GM23338 (cell line): Measurements from ENCODE around the gene XKR7. TPM values are rescaled to one million over a fixed set of nuclear protein-coding genes. Genes with fewer than 3 reads are reported as not detected.

Experiments
- ATAC-seq: fragments of 200-7000 bp; cut with Tn5 transposase; 3 replicates; pipeline ENCODE4 v1.9.1; 2020
- DNase-seq: peaks from one replicate; pipeline ENCODE4 v3.0.0-alpha.2; 2015; ENCODE audit warnings: low spot score
- H2AFZ ChIP-seq: fragments of 200-600 bp; sonication (generic); 2 replicates; pipeline ENCODE4 v1.8.0; 2016; ENCODE audit warnings: antibody characterized with exemption, mild to moderate bottlenecking, moderate library complexity
- H3F3A ChIP-seq: fragments of 200-600 bp; sonication (generic); replicated peaks from 2 replicates; pipeline ENCODE4 v1.8.0; 2017; ENCODE audit warnings: antibody characterized with exemption, mixed run types, low read depth
- H3K27ac ChIP-seq: fragments of 200-600 bp; sonication (generic); 2 replicates; pipeline ENCODE4 v1.6.1; 2016; ENCODE audit warnings: low read depth
- H3K27me3 ChIP-seq: fragments of 200-600 bp; sonication (generic); 2 replicates; pipeline ENCODE4 v1.8.0; 2016; ENCODE audit warnings: mild to moderate bottlenecking, mixed run types, moderate library complexity; ENCODE audit not compliant: insufficient read depth
- H3K36me3 ChIP-seq: fragments of 200-600 bp; sonication (generic); 2 replicates; pipeline ENCODE4 v1.8.0; 2016; ENCODE audit warnings: mild to moderate bottlenecking; ENCODE audit not compliant: insufficient read depth
- H3K4me1 ChIP-seq: fragments of 200-600 bp; sonication (generic); 2 replicates; pipeline ENCODE4 v1.8.0; 2016; ENCODE audit warnings: mild to moderate bottlenecking, moderate library complexity; ENCODE audit not compliant: insufficient read depth
- H3K4me2 ChIP-seq: fragments of 200-600 bp; sonication (generic); 2 replicates; pipeline ENCODE4 v1.7.1; 2017; ENCODE audit warnings: mixed run types
- H3K4me3 ChIP-seq: fragments of 200-600 bp; sonication (generic); 2 replicates; pipeline ENCODE4 v1.6.1; 2016; ENCODE audit warnings: mixed run types
- H3K79me2 ChIP-seq: fragments of 200-600 bp; sonication (generic); replicated peaks from 2 replicates; pipeline ENCODE4 v1.8.0; 2017; ENCODE audit warnings: mild to moderate bottlenecking; ENCODE audit not compliant: insufficient read depth
- H3K9me2 ChIP-seq: fragments of 200-600 bp; sonication (generic); 2 replicates; pipeline ENCODE4 v1.8.0; 2017; ENCODE audit not compliant: insufficient read depth
- H4K20me1 ChIP-seq: fragments of 200-600 bp; sonication (generic); replicated peaks from 2 replicates; pipeline ENCODE4 v1.8.0; 2017; ENCODE audit warnings: mild to moderate bottlenecking; ENCODE audit not compliant: insufficient read depth
- H3K27ac Mint-ChIP-seq: 2 replicates; pipeline ENCODE4 v1.8.0; 2020; ENCODE audit warnings: inconsistent platforms, mild to moderate bottlenecking, moderate library complexity, mixed read lengths
- H3K27me3 Mint-ChIP-seq: 3 replicates; pipeline ENCODE4 v1.8.0; 2022; ENCODE audit warnings: low read depth, mild to moderate bottlenecking, moderate library complexity, mixed read lengths, inconsistent platforms; ENCODE audit not compliant: insufficient read depth, poor library complexity
- H3K36me3 Mint-ChIP-seq: 3 replicates; pipeline ENCODE4 v1.8.0; 2021; ENCODE audit warnings: low read depth, mild to moderate bottlenecking, inconsistent platforms, moderate library complexity, mixed read lengths
- H3K4me1 Mint-ChIP-seq: 3 replicates; pipeline ENCODE4 v1.8.0; 2020; ENCODE audit warnings: mild to moderate bottlenecking, inconsistent platforms, mixed read lengths
- H3K4me3 Mint-ChIP-seq: 3 replicates; pipeline ENCODE4 v1.8.0; 2021; ENCODE audit warnings: moderate library complexity, mild to moderate bottlenecking, inconsistent platforms, mixed read lengths
- H3K9me3 Mint-ChIP-seq: 3 replicates; pipeline ENCODE4 v1.8.0; 2020; ENCODE audit warnings: moderate library complexity, mild to moderate bottlenecking, inconsistent platforms, mixed read lengths
- CREB1 ChIP-seq: fragments of 250-450 bp; sonication (Bioruptor Pico); IDR thresholded peaks from 2 replicates; pipeline ENCODE4 v1.5.0; 2020; ENCODE audit warnings: low read depth, mild to moderate bottlenecking, moderate library complexity
- EZH2 ChIP-seq: fragments of 200-600 bp; sonication (generic); IDR thresholded peaks from one replicate; pipeline ENCODE4 v1.8.0; 2017; ENCODE audit warnings: antibody characterized with exemption, mild to moderate bottlenecking, low read depth; ENCODE audit not compliant: unreplicated experiment
- EZH2phosphoT487 ChIP-seq: fragments of 200-600 bp; sonication (generic); IDR thresholded peaks from one replicate; pipeline ENCODE4 v1.8.1; 2018; ENCODE audit warnings: antibody characterized with exemption; ENCODE audit not compliant: unreplicated experiment
- JUNB ChIP-seq: IDR thresholded peaks from one replicate; pipeline ENCODE4 v1.6.1; 2016; ENCODE audit warnings: antibody characterized with exemption; ENCODE audit not compliant: unreplicated experiment
- NANOG ChIP-seq: IDR thresholded peaks from 2 replicates; pipeline ENCODE4 v1.6.1; 2016; ENCODE audit warnings: antibody characterized with exemption, borderline replicate concordance
- POLR2AphosphoS5 ChIP-seq: IDR thresholded peaks from 2 replicates; pipeline ENCODE4 v1.6.1; 2016; ENCODE audit warnings: antibody characterized with exemption, low read depth
- STAT1 ChIP-seq: IDR thresholded peaks from one replicate; pipeline ENCODE4 v1.6.1; 2016; ENCODE audit warnings: antibody characterized with exemption; ENCODE audit not compliant: unreplicated experiment
- ZNF114 ChIP-seq: fragments of 250-450 bp; sonication (Bioruptor Pico); IDR thresholded peaks from 2 replicates; pipeline ENCODE4 v1.5.0; 2020; ENCODE audit warnings: mild to moderate bottlenecking, moderate library complexity
- ZNF331 ChIP-seq: fragments of 250-450 bp; sonication (Bioruptor Pico); IDR thresholded peaks from 2 replicates; pipeline ENCODE4 v1.5.0; 2020; ENCODE audit warnings: low read depth, mild to moderate bottlenecking, moderate library complexity
- polyA plus RNA-seq: library from polyadenylated mRNA; unstranded; fragments of >200 nt; fragmentation: Nextera tagmentation; extraction: Ambion mirVana; gene quantifications from 2 replicates; pipeline ENCODE4 v1.2.1, GENCODE V29; 2016
- total RNA-seq: library from RNA; depleted of rRNA; stranded (reverse); fragments of >200 nt; shearing (Covaris generic); gene quantifications from 2 replicates; pipeline ENCODE4 v1.2.3, GENCODE V29; 2014
- TF ChIP-seq, protein P1 (sequence below): fragments of 250-450 bp; sonication (Bioruptor Pico); IDR thresholded peaks from 2 replicates; pipeline ENCODE4 v1.5.0; 2020; ENCODE audit warnings: mild to moderate bottlenecking, moderate library complexity

Gene XKR7
- total and polyA plus RNA-seq, 2 experiments from 2014 or later, result 0.61 to 3.9 TPM

GRCh38 chr20:31925631-31926030 lies 42.3 kb upstream of the XKR7 start (continued):
- TF ChIP-seq, protein P1, sequence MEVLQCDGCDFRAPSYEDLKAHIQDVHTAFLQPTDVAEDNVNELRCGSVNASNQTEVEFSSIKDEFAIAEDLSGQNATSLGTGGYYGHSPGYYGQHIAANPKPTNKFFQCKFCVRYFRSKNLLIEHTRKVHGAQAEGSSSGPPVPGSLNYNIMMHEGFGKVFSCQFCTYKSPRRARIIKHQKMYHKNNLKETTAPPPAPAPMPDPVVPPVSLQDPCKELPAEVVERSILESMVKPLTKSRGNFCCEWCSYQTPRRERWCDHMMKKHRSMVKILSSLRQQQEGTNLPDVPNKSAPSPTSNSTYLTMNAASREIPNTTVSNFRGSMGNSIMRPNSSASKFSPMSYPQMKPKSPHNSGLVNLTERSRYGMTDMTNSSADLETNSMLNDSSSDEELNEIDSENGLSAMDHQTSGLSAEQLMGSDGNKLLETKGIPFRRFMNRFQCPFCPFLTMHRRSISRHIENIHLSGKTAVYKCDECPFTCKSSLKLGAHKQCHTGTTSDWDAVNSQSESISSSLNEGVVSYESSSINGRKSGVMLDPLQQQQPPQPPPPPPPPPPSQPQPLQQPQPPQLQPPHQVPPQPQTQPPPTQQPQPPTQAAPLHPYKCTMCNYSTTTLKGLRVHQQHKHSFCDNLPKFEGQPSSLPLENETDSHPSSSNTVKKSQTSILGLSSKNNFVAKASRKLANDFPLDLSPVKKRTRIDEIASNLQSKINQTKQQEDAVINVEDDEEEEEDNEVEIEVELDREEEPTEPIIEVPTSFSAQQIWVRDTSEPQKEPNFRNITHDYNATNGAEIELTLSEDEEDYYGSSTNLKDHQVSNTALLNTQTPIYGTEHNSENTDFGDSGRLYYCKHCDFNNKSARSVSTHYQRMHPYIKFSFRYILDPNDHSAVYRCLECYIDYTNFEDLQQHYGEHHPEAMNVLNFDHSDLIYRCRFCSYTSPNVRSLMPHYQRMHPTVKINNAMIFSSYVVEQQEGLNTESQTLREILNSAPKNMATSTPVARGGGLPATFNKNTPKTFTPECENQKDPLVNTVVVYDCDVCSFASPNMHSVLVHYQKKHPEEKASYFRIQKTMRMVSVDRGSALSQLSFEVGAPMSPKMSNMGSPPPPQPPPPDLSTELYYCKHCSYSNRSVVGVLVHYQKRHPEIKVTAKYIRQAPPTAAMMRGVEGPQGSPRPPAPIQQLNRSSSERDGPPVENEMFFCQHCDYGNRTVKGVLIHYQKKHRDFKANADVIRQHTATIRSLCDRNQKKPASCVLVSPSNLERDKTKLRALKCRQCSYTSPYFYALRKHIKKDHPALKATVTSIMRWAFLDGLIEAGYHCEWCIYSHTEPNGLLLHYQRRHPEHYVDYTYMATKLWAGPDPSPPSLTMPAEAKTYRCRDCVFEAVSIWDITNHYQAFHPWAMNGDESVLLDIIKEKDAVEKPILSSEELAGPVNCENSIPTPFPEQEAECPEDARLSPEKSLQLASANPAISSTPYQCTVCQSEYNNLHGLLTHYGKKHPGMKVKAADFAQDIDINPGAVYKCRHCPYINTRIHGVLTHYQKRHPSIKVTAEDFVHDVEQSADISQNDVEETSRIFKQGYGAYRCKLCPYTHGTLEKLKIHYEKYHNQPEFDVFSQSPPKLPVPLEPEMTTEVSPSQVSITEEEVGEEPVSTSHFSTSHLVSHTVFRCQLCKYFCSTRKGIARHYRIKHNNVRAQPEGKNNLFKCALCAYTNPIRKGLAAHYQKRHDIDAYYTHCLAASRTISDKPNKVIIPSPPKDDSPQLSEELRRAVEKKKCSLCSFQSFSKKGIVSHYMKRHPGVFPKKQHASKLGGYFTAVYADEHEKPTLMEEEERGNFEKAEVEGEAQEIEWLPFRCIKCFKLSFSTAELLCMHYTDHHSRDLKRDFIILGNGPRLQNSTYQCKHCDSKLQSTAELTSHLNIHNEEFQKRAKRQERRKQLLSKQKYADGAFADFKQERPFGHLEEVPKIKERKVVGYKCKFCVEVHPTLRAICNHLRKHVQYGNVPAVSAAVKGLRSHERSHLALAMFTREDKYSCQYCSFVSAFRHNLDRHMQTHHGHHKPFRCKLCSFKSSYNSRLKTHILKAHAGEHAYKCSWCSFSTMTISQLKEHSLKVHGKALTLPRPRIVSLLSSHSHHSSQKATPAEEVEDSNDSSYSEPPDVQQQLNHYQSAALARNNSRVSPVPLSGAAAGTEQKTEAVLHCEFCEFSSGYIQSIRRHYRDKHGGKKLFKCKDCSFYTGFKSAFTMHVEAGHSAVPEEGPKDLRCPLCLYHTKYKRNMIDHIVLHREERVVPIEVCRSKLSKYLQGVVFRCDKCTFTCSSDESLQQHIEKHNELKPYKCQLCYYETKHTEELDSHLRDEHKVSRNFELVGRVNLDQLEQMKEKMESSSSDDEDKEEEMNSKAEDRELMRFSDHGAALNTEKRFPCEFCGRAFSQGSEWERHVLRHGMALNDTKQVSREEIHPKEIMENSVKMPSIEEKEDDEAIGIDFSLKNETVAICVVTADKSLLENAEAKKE (CRISPR knock-in tag), result no peak
- TF ChIP-seq ZNF331, result no peak
- no peak for TF ChIP-seq NANOG
- TF ChIP-seq JUNB, result no peak

- H3K4me3 ChIP-seq, result no peak overlapping the region
- H3K79me2 ChIP-seq, result no peaks in the 10 kb centered on the region
- ATAC-seq, result no peak
- DNase-seq, result no peak
- peak overlapping the region; percentile 83; the same call in 1 of the 2 replicates for H2AFZ ChIP-seq
- H3K27ac ChIP-seq, result no peak overlapping the region
- no peaks in the 10 kb centered on the region for H3K27me3 ChIP-seq
- no peaks in the 10 kb centered on the region for H3K9me2 ChIP-seq
- H3K36me3 ChIP-seq, result no peaks in the 10 kb centered on the region
- H3K4me2 ChIP-seq, result no peak overlapping the region
- H3F3A ChIP-seq, result no peaks in the 10 kb centered on the region
- Mint-ChIP-seq H3K4me1 (peaks cover 6% of the 10 kb centered on the region; the same call in 2 of the 3 replicates), H3K36me3 (no peaks in the 10 kb centered on the region), H3K4me3 (no peak overlapping the region), H3K27me3 (peaks cover 17% of the 10 kb centered on the region), H3K9me3 (peaks cover 51% of the 10 kb centered on the region), H3K27ac (no peak overlapping the region)
- no peaks in the 10 kb centered on the region for H3K4me1 ChIP-seq
- no peaks in the 10 kb centered on the region for H4K20me1 ChIP-seq
- TF ChIP-seq, protein P1 (CRISPR knock-in tag), result no peak
- TF ChIP-seq POLR2AphosphoS5 (no peak), JUNB (no peak), EZH2phosphoT487 (no peak), ZNF331 (no peak), CREB1 (CRISPR knock-in tag) (no peak), ZNF114 (no peak), STAT1 (no peak), NANOG (no peak), EZH2 (no peak)
Observed at GRCh38 chr20:31926493-31926892, 41.5 kb upstream of the XKR7 start.
